Measurements from ENCODE around the gene IFI16.
A peak's percentile ranks its signal among the peaks of the same experiment; 100 is the strongest.
"Not testable (repeated sequence)": the region's sequence is repeated elsewhere in the genome, so short reads cannot be mapped to it uniquely, and the experiment has no call there.

Gene IFI16

DNA sequence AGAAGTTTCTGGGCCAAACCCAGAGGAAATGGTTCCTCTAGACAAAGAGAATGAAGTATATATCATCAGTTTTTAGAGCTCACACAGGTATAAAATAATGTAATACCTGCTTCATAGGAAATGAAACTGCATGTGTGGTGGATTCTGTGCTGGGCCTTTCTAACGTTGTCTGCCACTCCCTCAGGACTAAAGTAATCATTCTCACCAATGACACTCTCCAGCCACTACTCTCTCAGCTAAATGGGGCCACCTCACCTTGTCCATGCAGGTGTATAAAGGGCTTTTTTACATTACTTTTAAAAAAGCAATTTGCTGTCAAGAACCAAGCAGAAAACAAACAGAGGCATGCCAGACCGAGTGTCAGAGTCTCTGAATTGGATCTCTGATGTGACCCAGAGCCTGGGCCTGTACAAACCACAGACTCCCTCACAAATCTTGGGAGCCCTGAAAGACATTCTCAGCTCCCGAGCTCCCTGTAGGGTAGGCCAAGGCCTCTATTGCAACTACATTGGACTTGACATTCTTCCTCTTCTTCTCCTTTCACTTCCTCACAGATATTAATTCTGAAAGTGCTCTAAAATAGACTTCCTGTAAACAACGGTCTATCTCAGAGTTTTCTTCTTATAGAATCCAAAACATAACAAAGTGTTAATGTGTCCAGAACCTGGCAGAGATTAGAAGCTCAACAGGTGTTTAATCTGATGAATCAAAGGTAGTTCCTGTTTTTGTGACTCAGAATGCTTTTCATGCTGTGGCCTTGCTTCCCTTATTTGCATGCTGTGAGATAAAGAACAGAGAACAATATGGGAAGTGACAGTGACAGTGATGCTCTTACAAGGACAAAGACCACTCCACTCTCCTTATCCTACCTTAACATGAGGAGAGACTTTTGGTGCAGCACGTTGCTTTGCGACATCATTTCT, 58.3 kb downstream of the IFI16 start:
- no peak for DNase-seq

DNA sequence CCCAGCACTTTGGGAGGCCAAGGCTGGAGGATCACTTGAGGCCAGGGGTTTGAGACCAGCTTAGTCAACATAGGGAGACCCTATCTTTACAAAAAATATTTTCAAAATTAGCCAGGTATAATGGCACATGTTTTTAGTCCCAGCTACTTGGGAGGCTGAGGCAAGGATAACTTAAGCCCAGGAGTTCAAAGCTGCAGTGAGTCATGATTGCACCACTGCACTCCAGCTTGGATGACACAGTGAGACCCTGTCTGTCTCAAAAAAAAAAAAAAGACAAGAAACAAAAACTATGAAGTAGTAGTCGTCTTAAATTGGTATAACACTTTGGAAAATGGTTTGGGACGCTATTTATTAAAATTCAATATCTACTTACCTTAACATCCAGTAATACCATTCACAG, 59.2 kb downstream of the IFI16 start:
- no peak for DNase-seq

DNA sequence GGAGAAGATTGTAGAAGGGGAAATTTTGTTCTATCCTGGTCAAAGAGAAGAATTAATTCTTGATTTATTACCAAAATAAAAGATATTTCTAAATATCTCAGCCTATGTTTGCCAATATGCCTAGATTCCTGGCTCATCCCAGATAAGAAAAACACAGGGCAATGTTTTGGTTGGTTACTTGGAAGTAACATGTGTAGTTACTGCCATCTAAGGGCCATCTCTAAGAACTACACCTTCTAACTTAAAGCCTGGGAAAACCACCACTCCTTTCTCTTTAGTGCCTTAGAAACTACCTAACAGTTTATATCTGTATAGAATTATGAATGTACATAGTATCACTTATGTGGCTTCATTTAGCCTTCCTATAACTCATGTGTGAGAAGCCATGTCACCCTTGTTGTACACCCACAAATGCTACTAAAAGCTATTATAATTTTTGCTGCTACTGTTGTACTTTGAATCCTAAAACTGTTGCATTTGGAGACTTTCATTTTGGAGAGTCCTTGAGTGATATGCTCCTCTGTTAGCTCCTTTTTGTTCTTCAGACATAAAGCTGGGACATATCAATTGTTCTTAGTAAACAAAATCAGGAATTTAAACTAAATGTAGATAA, 62.4 kb downstream of the IFI16 start:
- peak in 1 of 2 experiments; percentile 1 for DNase-seq

DNA sequence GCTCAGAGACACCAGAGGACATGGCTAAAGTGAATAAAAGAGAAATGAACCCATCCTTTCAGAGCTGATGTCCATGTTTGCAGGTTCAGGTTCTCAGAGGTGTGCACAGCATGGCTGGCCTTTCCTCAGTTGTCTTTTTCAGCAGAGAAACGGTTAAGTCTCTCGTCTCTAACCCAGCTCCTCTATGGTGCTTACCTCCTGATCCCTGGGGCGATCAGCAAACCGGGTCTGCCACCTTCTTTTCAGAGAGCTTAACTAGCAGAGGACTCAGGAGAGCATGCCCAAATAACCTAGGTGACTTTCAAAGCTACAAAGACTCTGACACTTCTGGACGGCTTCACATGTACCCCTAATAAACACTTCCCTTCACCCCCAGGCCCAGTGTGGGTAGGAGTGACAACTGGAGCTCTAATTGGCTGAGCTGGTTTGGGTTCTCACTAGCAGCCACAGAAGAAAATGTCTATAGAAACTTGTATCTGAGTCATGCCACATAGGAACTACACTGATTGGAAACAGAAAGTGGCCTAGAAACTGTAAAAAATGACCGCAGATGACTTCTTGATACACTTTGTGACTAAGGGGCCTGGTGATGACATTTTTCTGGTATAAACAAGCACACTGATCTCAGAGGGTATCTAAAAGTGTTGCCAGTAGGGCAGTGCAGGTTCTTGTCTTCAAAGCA, 66.9 kb downstream of the IFI16 start, which contains the start of gene AIM2:
TSS of gene AIM2 (minus strand) at position 329 of the 682 bp plus-strand sequence. CDS start 3,267 bp downstream, outside the sequence.
- no peak for DNase-seq

DNA sequence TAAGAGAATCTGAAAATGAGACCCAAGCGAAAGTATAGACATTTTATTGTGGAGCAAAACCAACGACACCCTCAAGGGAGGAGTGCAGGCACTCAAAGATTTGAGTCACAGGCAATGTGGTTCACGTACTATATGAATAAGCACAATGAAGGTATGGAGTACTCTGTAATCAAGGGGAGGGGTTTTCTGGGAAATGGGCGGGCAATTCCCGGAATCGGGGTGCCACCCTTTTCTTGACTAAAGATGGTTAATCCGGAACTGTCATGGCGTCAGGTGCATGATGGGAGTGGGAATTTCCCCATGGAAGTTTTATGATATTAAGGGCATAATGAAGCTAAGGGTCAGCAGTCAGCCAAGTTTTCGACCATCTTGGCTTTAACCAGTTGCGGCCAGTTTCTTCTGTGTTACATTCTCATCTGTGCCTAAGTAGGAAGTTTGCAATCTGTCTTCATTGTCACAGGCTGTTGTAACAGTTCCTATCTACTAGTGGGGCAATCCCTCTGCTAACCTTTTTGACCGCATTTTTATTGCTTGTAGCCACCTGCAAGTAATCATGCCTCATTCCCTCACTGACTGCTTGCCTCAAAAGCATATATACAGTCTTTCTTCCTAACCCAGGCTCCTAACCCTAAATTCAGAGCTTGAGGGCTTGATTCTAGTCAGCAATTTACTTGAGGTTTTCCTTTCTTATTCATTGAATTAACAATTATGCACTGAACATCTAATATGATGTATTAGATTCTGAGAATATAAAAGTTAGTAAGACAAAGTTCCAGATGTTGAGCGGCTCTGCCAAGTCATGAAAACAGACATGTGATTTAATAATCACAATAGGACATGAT, 67.6 kb downstream of the IFI16 start:
- DNase-seq: no peak

DNA sequence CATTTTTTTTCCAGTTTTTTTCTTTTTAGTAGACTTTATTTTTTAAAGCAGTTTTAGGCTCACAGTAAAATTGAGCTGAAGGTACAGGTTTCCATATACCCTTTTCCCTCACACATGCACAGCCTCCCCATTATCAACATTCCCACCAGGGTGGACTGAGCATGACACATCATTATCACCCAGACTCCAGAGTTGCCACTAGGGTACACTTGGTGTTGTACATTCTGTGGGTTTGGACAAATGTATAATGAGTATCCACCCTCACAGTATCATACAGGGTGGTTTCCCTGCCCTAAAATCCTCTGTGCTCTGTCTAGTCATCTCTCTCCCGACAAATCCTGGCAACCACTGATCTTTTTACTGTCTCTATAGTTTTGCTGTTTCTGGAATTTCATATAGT, 69.8 kb downstream of the IFI16 start:
- no peak for DNase-seq

DNA sequence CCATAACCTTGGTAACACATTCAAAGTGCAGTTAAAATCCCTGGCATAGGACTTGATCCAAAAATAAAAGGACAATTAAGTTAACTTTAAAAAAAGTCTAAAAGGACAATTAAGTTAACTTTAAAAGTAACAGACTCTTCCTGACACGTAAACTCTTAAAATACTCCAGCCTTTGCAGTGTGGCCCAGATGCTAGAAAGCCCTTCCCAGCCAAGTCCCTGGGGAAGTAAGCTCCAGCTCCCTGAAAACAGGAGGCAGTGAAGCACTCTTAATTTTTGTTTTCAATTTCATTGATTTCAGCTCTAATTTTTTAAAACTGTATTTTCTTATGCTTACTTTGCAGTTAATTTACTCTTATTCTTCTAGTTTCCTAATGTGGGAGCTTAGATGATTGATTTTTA, 71.9 kb downstream of the IFI16 start:
- no peak for DNase-seq

DNA sequence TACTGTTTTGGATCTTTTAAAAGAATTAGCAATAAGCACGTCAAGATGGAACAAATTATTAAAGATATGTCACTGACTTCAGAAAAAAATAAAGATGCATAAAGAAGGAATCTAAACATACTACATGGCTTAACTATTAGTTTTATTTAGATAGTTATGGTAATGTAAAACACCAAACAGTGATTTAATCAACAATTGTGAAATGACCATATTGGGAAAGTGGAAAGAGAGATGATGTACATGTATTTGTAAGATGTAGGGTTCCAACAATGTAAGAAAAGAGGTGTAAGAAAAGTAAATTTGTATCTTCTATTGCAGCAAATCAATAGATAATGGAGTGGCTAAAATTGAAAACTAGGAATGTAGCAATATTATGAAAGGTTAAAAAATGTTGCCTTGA, 73.3 kb downstream of the IFI16 start:
- DNase-seq: no peak

DNA sequence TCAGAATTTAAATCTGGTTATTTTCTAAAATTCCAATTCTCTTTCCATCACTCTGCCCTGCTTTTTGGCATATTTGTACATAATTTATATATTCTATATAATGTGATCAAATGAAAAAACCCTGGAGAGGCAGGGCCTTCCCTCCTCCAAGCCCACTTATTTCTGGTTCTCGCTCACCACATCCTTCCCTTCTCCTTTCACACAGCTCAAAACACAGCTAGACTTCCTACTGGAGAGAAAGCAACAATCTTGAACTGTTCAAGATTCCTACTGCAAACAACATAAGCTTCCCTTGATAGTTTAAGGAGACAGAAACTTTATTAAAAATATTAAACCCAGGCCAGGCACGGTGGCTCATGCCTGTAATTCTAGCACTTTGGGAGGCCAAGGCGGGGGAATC, 74.4 kb downstream of the IFI16 start:
- no peak for DNase-seq

DNA sequence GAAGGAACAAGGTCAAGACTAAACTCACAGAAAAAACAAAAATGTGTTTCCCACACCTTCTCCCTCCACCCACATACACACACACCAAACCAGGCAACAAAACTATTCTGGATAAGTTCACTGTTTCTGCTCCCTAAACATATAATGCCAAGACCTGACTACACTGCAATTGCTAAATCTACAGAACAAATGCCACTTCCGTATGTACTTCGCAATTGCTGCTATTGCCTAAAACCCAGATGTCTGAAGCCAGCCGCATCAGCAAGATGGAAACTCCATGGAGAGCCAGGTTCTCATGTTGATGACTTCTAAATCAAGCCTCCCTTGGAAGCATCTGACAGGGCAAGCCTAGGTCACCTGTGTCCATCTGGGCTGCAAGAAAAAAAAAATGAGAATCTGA, 75.2 kb downstream of the IFI16 start:
- DNase-seq: no peak

DNA sequence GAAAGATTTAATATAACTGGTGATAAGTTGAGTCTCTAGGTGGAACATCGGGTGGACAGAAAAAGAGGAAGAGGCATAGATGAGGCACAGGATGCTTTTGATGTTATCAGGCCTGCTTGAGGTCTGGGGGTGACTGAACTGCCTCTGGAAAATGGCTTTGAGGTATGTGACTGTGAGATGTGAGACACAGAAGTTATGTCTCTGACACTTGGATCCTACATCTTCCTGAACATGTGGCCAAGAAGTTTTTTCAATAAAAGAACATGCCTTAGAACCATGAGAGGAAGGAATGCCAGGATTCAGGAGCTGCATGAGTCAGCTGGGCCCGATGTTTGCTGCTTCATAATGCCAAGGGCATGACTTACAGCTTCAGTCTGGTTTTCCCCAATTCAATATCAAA, 78.3 kb downstream of the IFI16 start:
- DNase-seq: no peak

DNA sequence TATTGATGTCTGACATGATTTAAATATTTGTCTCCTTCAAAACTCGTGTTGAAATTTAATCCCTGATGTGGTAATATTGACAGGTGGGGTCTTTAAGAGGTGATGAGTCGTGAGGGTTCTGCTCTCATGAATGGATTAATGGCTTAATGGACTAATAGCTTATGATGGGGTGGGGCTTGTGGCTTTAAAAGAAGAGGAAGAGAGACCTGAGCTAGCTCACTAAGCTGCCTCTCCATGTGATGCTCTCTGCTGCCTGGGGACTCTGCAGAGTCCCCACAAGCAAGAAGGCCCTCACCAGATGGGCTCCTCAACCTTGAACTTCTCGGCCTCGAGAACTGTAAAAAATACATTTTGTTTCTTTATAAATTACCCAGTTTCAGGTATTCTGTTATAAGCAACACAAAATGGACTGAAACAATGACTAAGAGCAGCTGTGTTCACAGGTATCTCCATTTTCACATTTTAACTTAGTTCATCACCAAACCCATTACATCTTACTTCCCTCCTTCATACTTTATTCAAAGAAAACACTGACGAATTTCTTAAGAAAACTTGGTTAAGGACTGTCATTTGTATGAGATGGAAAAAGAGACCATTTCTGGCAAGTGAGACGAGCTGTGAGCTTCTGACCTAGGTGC, 79.0 kb downstream of the IFI16 start:
- no peak for DNase-seq

DNA sequence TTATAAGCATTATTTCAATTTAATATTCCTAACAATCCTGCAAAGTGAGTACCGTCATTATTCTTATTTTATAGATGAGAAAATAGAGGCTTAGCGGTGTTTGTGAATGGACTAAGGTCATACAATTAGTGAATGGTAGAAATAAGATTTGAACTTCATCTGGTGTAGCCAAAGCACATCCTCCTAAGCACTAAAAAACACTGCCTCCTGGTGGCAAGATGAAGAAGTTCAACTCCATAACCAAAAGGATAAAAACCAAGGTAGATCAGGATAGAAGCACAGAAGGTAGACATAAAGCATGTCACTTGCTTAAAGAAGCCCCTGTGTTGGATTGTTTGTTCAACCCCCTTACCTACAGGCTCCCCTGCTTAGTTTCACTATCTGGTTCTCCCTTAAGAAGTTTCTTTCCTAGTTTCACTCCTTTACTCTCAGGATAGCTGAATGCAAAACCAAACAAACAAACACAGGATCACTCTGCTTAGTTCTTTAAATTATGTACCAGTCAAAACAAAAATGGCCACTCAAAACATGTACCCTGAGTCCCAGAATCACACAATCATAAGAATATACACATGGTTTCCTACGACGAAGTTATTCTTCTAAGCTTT, 79.6 kb downstream of the IFI16 start:
- DNase-seq: no peak

DNA sequence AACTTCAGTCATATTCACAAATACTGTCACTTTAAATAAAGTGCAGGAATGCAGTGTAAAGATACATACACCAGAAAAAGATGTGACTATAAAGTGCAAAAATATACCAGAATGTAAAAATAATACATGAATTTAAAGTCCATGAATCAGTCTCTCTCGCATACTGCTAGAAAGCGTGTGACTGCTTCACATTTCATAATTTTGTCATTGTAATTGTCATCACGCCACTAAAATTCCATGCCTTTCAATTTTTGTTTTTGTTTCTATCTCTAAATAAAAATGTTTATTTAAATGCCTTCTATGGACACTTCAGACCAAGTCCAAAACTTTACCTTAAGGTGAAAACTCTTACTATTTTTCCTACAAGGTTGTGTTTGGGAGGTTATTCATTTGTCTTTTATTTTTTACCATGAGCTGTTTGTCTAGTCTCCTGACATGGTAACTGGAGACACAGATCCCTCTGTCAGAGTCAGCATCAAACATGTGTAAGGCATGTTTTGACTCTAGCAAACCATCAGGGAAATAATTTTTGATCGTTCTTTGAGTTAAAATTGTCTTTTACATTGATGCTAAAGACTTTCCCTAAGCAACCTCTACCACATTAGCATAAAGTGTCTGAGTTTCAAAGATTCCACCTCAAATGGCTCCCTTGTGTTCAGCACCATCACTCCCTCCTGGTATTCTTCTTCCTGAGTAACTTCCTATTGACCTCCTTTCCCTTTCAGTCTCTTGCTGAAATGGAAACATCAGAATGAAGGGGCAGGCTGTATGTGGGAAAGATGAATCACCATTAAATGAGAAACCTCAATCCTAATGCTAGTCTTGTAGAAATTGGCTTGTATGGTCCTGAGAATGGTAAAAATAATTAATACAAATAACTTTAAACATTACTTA, 80.8 kb downstream of the IFI16 start:
- DNase-seq: no peak

DNA sequence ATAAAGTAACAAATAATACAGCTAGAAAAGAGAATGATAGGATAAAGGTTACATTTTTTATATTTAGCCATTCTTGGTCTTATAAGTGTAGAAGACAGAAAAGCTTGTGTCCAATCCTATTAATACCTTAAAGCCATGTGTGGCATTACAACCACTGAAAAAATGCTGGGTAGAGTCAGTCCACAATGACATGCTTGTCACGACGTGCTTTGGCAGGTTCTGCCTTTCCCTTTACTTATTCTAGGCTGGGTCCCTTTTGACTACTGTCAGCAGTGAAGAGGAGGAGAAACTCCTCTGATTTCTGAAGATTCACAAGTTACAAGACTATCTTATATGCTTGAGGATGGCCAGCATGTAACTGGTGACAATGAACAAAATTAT, 81.5 kb downstream of the IFI16 start:
- no peak for DNase-seq

DNA sequence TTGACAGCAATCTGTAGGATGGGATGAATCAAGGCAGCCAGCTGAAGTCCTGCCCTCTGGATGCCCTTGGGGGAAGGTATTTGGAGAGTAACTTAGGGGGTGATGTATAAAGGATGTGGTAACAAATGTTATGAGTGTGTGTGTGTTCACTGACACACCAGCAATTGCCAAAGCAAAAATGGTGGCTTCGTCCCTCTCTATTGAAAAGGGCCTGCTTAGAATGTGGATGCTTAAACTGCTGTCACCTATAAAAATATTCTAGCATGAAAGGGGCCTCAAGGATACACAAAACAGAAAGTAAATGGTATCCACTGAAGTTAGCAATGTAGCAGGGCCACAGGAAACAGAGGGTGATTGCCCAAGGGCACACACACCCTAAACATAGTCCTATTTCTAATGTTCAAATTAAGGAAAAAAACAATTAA, 81.9 kb downstream of the IFI16 start:
- DNase-seq: no peak

DNA sequence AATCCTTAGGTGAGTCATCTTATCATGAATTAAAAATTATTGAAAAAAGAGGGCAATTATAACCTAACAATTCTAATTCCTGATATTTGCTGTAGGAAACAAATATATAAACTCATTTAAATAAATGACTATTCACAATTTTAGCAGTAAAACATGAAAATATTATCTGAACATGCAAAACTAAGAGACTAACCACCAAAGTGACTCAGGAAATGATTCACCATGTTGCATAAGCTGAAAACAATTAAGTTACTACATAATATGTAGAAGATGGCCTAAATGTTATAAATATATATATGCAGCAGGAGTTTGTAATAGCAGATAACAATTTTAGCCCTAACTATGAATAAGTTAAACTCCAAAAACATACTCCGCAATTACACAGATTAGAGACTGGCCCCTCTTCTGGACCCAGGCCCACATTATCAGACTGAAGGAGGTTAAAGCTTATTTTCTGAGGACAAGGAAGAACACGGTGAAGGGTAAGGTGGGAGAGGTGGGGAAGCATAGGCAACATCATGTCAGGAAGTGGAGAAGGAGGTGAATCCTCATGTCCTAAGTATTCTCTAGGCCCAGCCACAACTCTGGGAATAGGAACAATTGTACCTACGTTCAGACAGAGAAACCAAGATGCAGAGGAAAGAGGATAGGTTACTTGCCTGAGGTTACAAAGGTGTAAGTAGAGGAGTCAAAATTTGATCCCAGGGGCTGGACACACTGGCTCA, 82.5 kb downstream of the IFI16 start:
- DNase-seq: no peak

DNA sequence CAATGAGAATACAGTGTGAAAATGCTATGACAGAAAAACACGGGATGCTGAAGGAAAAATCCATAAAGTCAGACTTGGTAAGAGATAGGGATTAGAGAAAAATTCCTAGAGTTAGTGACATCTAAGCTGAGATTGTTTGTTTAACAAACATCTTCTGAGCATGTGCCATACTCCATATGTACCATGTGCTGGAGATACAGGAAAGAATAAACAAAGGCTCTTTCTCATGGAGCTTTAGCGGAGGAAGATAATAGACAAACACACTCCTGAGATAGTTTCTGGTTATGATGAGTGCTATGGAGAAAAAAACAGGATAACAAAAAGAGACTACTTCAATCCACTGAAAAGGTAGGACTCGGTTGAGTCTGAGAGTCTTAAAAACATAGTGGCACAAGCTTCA, 88.9 kb downstream of the IFI16 start:
- DNase-seq: no peak

DNA sequence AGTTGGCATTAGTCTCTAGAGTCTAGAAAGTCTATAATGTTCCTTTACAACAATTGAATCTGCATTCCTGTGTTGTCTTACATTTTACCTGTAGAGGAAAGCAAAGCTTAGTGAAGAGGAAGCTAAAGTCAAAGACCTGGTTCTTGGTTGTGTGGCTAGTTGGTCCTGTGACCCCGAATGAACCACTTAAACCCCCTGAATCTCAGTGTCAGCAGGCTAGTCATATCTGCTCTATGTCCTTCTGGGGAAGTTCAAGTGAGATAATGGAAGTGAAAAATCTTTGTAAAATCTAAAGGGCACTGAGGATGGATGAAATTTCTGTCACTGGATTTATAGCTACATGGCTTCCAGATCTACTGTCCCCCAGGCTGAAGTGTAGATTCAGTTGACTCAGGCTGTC, 90.9 kb downstream of the IFI16 start:
- DNase-seq: no peak

DNA sequence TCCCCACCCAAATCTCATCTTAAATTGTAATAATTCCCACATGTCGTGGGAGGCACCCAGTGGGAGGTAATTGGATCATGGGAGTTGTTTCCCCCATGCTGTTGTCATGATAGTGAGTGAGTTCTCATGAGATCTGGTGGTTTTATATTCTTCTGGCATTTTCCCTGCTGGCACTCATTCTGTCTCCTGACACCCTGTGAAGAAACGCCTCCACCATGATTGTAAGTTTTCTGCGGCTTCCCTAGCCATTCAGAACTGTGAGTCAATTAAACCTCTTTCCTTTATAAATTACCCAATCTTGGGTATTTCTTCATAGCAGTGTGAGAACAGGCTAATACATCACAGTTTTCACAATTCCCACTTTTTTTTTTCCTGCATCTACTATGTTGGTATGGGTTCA, 93.3 kb downstream of the IFI16 start:
- not testable (repeated sequence) for DNase-seq

Measured in cerebellar nuclear complex (tissue), 1 donor.